ENCODE results near the gene PCSK1N.

DNA sequence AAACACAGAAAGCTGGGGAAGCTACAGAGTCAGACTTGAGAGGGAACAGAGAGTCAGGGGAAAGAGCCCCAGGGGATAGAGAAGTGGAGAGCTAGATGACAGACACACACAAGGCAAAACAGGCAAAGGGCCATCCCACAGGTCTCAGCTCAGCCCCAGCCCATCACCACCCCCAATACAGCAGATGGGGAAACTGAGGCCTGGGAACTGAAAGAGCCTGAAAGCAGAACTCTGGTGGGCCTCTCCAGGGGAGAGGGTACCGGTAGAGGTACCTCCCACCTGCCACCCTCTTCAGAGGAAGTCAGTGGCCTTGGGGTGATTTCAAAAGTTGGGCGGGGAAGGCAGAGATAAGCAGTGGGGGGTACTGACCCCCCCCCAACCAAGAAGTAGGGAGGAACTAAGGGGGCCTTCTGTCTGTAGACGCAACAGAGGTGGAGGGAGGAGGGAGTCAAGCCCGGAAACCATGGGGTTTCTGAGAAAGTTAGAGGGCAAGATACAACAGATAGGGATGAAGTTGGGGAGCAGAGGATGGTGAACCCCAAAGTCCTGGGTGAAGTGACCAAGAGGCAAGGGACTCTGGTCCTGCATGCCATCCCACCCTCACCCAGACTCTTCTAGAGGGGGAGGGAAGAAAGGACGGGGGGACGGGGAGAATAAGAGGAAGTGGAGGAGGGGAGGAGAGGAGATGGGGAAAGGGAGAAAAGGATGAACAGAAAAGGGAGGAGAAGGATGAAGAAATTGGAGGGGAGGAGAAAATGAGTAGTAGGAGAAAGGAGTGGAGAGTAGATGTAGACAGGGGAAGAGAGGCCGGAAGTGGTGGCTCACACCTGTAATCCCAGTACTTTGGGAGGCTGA, 45.8 kb downstream of the PCSK1N start:
- TF ChIP-seq GATA2 (IDR thresholded peaks at IDR 0.05; ENCODE audit: low read depth, low read length) (no peak), GATA3 (IDR thresholded peaks at IDR 0.05; ENCODE audit: low read depth, low read length) (no peak)
